Measurements from ENCODE around the gene FMNL1.

Gene FMNL1

GRCh38 chr17:45222289-45222995 lies 757 bp downstream of the FMNL1 start:
- DNase-seq: peak in 1 of 2 donors; percentile 35

- DNase-seq: peak; percentile 43 to 46
Measured at GRCh38 chr17:45222996-45223538, 1.4 kb downstream of the FMNL1 start.

- no peak for DNase-seq
Measured at GRCh38 chr17:45223539-45224528, 2.1 kb downstream of the FMNL1 start.

- no peak for DNase-seq
Measured at GRCh38 chr17:45224671-45225050, 3.0 kb downstream of the FMNL1 start.

- DNase-seq: no peak
Measured at GRCh38 chr17:45225051-45225700, 3.5 kb downstream of the FMNL1 start.

GRCh38 chr17:45225964-45226530 lies 4.4 kb downstream of the FMNL1 start:
- peak; percentile 95 to 96 for DNase-seq

- no peak for DNase-seq
Measured at GRCh38 chr17:45226576-45226975, 4.9 kb downstream of the FMNL1 start.

- DNase-seq: peak; percentile 62 to 64
Measured at GRCh38 chr17:45227101-45227925, 5.6 kb downstream of the FMNL1 start.

GRCh38 chr17:45227926-45228762 lies 6.5 kb downstream of the FMNL1 start:
- DNase-seq: peak in 1 of 2 donors; percentile 64

GRCh38 chr17:45228763-45229539 lies 7.3 kb downstream of the FMNL1 start:
- peak; percentile 99 for DNase-seq

- peak in 1 of 2 donors; percentile 47 for DNase-seq
Measured at GRCh38 chr17:45229681-45230409, 8.2 kb downstream of the FMNL1 start.

GRCh38 chr17:45230410-45230786 lies 8.7 kb downstream of the FMNL1 start:
- no peak for DNase-seq

- DNase-seq: no peak
Measured at GRCh38 chr17:45230787-45231480, 9.2 kb downstream of the FMNL1 start.

- peak in 1 of 2 donors; percentile 40 for DNase-seq
Measured at GRCh38 chr17:45231481-45232116, 9.9 kb downstream of the FMNL1 start.

- DNase-seq: no peak
Measured at GRCh38 chr17:45232514-45233422, 11.1 kb downstream of the FMNL1 start.

- DNase-seq: no peak
Measured at GRCh38 chr17:45233423-45233924, 11.8 kb downstream of the FMNL1 start.

Data from inflammatory macrophage (primary cell).